OCI-LY3 (cell line): ENCODE measurements around the gene HSFX3.

Experiments
- EZH2phosphoT487 ChIP-seq: fragments of 200-600 bp; shearing (Covaris generic); IDR thresholded peaks from 2 replicates; pipeline ENCODE4 v1.6.1; 2018; ENCODE audit warnings: antibody characterized with exemption, mixed run types, low read depth
- TF ChIP-seq, protein P1 (sequence below): fragments of 200-600, 300-600 bp; sonication (generic); IDR thresholded peaks from 2 replicates; pipeline ENCODE4 v1.5.1; 2014; ENCODE audit warnings: antibody characterized with exemption, low read length, low read depth

DNA sequence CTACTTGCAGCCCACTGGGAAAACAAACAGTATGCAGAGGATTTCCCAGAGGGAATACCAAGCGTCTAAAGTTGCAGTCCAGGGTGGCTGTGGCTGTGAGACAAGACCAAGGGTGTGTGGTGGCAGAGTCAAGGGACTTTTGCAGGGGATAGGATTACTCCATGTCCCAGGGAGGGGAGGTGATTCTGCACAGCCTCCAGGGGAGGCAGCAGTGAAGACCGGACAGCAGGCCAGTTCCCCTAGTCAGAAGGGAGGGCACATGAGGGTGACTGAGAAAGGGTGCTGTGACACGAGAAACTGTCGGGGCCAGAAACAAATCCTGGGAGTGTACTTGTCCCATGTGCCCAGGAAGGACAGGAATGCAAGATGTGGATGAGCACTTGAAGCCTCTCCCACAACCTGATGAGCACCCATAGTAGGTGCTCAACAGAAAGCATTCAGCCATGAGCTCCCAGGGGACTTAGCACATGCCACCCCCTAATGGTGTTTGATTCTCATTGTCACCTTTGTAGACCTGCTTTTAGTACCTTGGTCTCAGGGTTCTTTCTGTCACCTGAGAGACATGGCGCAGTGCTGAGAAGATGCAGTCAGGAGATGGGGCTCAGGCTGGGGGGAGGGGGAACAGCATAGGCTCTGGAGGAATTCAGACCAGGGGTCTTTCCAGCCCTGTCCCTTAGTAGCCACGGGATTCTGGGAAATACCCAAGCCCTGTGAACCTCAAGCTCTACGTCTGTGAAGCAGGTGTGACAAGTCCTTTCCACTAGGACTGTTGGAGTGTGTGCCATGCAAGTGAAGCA, 18.1 kb upstream of the HSFX3 start:
- TF ChIP-seq, protein P1, sequence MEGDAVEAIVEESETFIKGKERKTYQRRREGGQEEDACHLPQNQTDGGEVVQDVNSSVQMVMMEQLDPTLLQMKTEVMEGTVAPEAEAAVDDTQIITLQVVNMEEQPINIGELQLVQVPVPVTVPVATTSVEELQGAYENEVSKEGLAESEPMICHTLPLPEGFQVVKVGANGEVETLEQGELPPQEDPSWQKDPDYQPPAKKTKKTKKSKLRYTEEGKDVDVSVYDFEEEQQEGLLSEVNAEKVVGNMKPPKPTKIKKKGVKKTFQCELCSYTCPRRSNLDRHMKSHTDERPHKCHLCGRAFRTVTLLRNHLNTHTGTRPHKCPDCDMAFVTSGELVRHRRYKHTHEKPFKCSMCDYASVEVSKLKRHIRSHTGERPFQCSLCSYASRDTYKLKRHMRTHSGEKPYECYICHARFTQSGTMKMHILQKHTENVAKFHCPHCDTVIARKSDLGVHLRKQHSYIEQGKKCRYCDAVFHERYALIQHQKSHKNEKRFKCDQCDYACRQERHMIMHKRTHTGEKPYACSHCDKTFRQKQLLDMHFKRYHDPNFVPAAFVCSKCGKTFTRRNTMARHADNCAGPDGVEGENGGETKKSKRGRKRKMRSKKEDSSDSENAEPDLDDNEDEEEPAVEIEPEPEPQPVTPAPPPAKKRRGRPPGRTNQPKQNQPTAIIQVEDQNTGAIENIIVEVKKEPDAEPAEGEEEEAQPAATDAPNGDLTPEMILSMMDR, result no peak
- no peak for TF ChIP-seq EZH2phosphoT487
